DND-41 (cell line): Measurements from ENCODE around the gene RALGPS1.

ENCODE experiments used
- ATAC-seq: fragments of 200-7000 bp; cut with Tn5 transposase; 3 replicates; pipeline ENCODE4 v1.9.1; 2021; ENCODE audit warnings: low read depth; ENCODE audit not compliant: insufficient read depth
- DNase-seq: peaks from one replicate; pipeline ENCODE4 v3.0.0-alpha.2; 2020
- H2AFZ ChIP-seq: 2 replicates; pipeline ENCODE4 v1.6.0; 2012; ENCODE audit warnings: low read depth, low read length
- H3K27ac ChIP-seq: 2 replicates; pipeline ENCODE4 v1.5.1; 2012; ENCODE audit warnings: low read length, inconsistent platforms
- H3K27me3 ChIP-seq: fragments of 200-600 bp; sonication (generic); 2 replicates; pipeline ENCODE4 v1.6.0; 2012; ENCODE audit warnings: low read length, mild to moderate bottlenecking, inconsistent platforms; ENCODE audit not compliant: insufficient read depth, poor library complexity
- H3K36me3 ChIP-seq: 2 replicates; pipeline ENCODE4 v1.5.1; 2012; ENCODE audit warnings: low read length, inconsistent platforms; ENCODE audit not compliant: insufficient read depth
- H3K4me1 ChIP-seq: 2 replicates; pipeline ENCODE4 v1.5.1; 2012; ENCODE audit warnings: mild to moderate bottlenecking, low read length; ENCODE audit not compliant: insufficient read depth
- H3K4me2 ChIP-seq: 2 replicates; pipeline ENCODE4 v1.6.0; 2012; ENCODE audit warnings: mild to moderate bottlenecking, moderate library complexity, low read length, inconsistent platforms; ENCODE audit not compliant: insufficient read depth
- H3K4me3 ChIP-seq, 2 experiments: fragments of 200-600 bp in 1 of 2; shearing (Covaris generic) in 1 of 2; 2 replicates each; pipeline ENCODE4 v1.5.1; 2012 to 2016; ENCODE audit warnings: inconsistent platforms in 2 of 2, low read length in 2 of 2, mild to moderate bottlenecking in 2 of 2, low read depth in 1 of 2, moderate library complexity in 1 of 2
- H3K79me2 ChIP-seq: 2 replicates; pipeline ENCODE4 v1.6.0; 2012; ENCODE audit warnings: low read length, inconsistent platforms; ENCODE audit not compliant: insufficient read depth
- H3K9ac ChIP-seq: 2 replicates; pipeline ENCODE4 v1.6.0; 2012; ENCODE audit warnings: low read depth, mild to moderate bottlenecking, inconsistent platforms, low read length, moderate library complexity
- H3K9me3 ChIP-seq: 2 replicates; pipeline ENCODE4 v1.5.1; 2012; ENCODE audit warnings: low read length, moderate library complexity, mild to moderate bottlenecking, inconsistent platforms; ENCODE audit not compliant: insufficient read depth, severe bottlenecking
- H4K20me1 ChIP-seq: 2 replicates; pipeline ENCODE4 v1.6.0; 2012; ENCODE audit warnings: low read length; ENCODE audit not compliant: insufficient read depth
- EZH2 ChIP-seq: IDR thresholded peaks from 3 replicates; pipeline ENCODE4 v1.6.1; 2012; ENCODE audit warnings: borderline replicate concordance, low read depth, mild to moderate bottlenecking, moderate library complexity, low read length, inconsistent platforms; ENCODE audit not compliant: severe bottlenecking
- TF ChIP-seq, protein P1 (sequence below): IDR thresholded peaks from 2 replicates; pipeline ENCODE4 v1.5.1; 2012; ENCODE audit warnings: borderline replicate concordance, low read length, moderate library complexity, mild to moderate bottlenecking; ENCODE audit not compliant: poor library complexity, severe bottlenecking; ENCODE audit errors: extremely low read depth

RALGPS1 gene

DNA sequence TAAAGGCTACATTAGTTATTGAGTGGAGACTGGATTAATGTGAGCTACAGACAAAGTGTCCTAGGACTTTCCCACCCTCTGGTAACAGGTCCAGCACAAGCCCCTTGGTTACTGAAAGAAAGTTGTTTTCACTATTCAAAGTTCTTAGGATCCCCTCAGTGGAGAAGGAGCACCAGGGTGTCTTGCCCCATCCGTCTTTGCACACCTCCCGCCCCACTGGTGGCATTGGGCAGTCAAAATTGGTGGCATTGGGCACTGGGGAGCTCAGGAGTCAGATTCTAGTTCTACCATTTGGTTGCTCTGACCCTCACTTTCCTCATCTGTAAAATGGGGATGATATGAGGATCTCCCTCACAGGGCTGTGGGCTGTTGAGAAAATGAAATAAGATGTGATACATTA is 210.2 kb downstream of the RALGPS1 start:
- ATAC-seq = no peak
- Histone ChIP-seq H3K9ac (no peak overlapping the region), H3K79me2 (no peaks in the 10 kb centered on the region), H4K20me1 (0 out of 2 replicates have a peak, but pooled peaks cover 8% of the 10 kb centered on the region), H3K27ac (no peak overlapping the region), H2AFZ (no peak overlapping the region), H3K4me1 (no peaks in the 10 kb centered on the region), H3K4me2 (no peak overlapping the region), H3K36me3 (no peaks in the 10 kb centered on the region), H3K9me3 (no peaks in the 10 kb centered on the region), H3K4me3 (no peak overlapping the region), H3K27me3 (peaks cover 6% of the 10 kb centered on the region)
- TF ChIP-seq EZH2 = no peak
- TF ChIP-seq, protein P1, sequence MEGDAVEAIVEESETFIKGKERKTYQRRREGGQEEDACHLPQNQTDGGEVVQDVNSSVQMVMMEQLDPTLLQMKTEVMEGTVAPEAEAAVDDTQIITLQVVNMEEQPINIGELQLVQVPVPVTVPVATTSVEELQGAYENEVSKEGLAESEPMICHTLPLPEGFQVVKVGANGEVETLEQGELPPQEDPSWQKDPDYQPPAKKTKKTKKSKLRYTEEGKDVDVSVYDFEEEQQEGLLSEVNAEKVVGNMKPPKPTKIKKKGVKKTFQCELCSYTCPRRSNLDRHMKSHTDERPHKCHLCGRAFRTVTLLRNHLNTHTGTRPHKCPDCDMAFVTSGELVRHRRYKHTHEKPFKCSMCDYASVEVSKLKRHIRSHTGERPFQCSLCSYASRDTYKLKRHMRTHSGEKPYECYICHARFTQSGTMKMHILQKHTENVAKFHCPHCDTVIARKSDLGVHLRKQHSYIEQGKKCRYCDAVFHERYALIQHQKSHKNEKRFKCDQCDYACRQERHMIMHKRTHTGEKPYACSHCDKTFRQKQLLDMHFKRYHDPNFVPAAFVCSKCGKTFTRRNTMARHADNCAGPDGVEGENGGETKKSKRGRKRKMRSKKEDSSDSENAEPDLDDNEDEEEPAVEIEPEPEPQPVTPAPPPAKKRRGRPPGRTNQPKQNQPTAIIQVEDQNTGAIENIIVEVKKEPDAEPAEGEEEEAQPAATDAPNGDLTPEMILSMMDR = no peak
- DNase-seq = no peak

GRCh38 chr9:127126971-127127370 is 212.4 kb downstream of the RALGPS1 start:
- Histone ChIP-seq H3K27me3 (peaks cover 6% of the 10 kb centered on the region), H3K9ac (no peak overlapping the region), H3K4me2 (no peak overlapping the region), H2AFZ (no peak overlapping the region), H3K36me3 (no peaks in the 10 kb centered on the region), H3K9me3 (no peaks in the 10 kb centered on the region), H4K20me1 (0 out of 2 replicates have a peak, but pooled peaks cover 8% of the 10 kb centered on the region), H3K4me3 (no peak overlapping the region), H3K79me2 (no peaks in the 10 kb centered on the region), H3K4me1 (no peaks in the 10 kb centered on the region), H3K27ac (no peak overlapping the region)
- DNase-seq (no peak), ATAC-seq (no peak)
- TF ChIP-seq EZH2 = no peak
- TF ChIP-seq, protein P1 = no peak

DNA sequence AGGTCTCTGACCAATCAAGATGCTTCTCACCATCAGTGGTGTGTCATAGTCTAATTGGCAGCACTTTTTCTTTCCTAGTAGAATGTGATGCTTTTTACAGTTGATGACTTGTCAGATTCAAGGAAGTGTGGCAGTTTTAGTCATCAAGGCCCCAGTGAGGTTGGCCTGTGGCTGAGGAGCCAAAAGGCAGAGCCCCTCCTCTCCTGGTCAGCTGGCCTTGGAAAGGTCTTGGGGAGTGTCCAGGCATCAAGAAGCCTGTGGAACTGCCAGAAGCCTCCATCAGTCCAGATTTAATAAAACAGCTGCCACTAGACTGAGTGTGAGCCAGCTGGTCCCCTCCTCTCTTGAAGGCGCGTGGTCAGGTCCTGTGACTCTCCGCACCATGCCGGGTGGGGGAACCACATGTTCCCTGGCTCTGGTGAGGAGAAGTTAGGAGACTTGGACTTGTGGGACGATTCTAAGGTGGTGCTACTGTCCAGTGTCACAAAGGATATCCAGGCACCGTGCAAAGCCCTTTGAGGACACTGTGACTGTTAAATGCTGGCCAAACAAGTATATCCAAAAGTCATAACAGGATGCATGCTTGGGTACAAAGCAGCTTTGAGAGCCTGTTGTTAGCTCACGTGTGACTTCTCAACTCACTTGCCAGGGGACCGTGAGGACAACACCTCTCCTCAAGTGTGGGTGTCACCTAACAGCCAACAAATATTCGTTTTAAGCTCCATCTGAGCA is 213.9 kb downstream of the RALGPS1 start:
- TF ChIP-seq EZH2 = no peak
- TF ChIP-seq, protein P1 = no peak
- 0 out of 2 replicates have a peak, but pooled peaks cover 8% of the 10 kb centered on the region for H4K20me1 ChIP-seq
- DNase-seq (no peak), ATAC-seq (no peak)
- H3K4me1 ChIP-seq = no peaks in the 10 kb centered on the region
- no peaks in the 10 kb centered on the region for H3K36me3 ChIP-seq
- no peak overlapping the region for H3K4me3 ChIP-seq
- H2AFZ ChIP-seq = no peak overlapping the region
- no peak overlapping the region for H3K27ac ChIP-seq
- H3K27me3 ChIP-seq = peaks cover 6% of the 10 kb centered on the region
- H3K79me2 ChIP-seq = no peaks in the 10 kb centered on the region
- H3K9ac ChIP-seq = no peak overlapping the region
- no peak overlapping the region for H3K4me2 ChIP-seq
- no peaks in the 10 kb centered on the region for H3K9me3 ChIP-seq
